Left lobe of liver (tissue), 2 donors: ENCODE results near the gene KRTAP10-10. TPM values are rescaled to one million over a fixed set of nuclear protein-coding genes. Genes with fewer than 3 reads are reported as not detected.
"Not testable (repeated sequence)": the region's sequence is repeated elsewhere in the genome, so short reads cannot be mapped to it uniquely, and the experiment has no call there.

Experiments
- ATAC-seq: fragments of 200-7000 bp; cut with Tn5 transposase; one replicate; pipeline ENCODE4 v1.9.1; 2020; ENCODE audit warnings: mild to moderate bottlenecking, moderate library complexity
- DNase-seq: peaks from one replicate; pipeline ENCODE4 v3.0.0-alpha.2; 2020; ENCODE audit warnings: low spot score
- total RNA-seq: library from RNA; stranded (reverse); gene quantifications from one replicate; pipeline ENCODE4 v1.2.1, GENCODE V29; 2021
- donor health status: DM: no; HTN: no; CAD: no; lungs with moderate emphysema.
- donor health status: DM: no; HTN: yes; CAD: no.

The KRTAP10-10 gene
- total RNA-seq, 1 donor from 2014 or later = not detected

DNA sequence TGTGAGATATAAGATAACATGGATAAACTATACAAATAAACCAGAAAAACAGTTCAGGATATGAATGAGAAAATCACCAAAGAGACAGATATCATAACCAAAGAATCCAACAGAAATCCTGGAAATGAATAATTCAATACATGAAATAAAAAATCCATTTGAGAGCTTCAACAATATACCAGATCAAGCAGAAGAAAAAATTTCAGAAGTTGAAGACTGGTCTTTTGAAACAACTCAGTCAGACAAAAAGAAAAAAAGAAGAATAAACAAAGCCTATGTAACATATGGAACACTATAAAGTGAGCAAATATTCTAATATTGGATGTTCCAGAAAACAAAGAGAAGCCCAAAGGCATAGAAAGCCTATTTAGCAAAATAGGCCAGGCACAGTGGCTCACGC, 34.8 kb downstream of the KRTAP10-10 start:
- DNase-seq (no peak), ATAC-seq (no peak)

DNA sequence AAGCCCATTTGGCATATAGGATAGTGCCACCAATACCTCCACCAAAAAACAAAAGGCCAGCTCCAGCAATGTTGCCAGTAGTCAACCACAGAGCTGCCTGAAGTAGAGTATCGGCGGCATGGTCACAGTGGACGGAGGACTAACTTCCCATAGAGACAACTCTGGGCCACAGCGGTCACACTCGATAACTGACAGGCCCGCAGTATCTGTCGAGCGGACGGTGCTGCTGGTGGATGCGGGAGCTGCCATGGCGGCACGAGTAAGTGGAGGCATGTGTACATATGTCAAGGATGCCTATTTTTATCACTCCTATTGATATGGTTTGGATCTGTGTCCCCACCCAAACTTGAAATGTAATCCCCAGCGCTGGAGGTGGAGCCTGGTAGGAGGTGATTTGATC, 40.7 kb downstream of the KRTAP10-10 start:
- DNase-seq = no peak
- ATAC-seq = no peak

DNA sequence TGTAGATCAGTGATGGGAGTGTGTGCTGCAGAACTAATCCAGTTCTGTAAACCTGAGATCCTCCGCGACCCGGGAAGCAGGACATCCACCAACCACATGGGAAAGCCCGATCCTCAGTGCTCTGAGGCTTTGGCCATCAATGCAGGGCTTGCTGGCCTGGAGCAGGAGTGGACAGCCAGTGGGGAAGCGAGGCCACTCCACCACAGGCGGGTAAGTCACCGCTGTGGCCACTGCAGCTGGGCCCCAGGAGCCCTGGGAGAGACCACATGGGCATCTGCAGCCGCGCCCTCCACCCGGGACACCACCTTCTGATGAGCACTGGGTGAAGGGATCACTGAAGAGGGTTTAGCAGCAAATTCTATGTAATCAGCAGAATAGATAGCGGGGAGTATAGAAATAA, 44.0 kb downstream of the KRTAP10-10 start:
- ATAC-seq (no peak), DNase-seq (no peak)

DNA sequence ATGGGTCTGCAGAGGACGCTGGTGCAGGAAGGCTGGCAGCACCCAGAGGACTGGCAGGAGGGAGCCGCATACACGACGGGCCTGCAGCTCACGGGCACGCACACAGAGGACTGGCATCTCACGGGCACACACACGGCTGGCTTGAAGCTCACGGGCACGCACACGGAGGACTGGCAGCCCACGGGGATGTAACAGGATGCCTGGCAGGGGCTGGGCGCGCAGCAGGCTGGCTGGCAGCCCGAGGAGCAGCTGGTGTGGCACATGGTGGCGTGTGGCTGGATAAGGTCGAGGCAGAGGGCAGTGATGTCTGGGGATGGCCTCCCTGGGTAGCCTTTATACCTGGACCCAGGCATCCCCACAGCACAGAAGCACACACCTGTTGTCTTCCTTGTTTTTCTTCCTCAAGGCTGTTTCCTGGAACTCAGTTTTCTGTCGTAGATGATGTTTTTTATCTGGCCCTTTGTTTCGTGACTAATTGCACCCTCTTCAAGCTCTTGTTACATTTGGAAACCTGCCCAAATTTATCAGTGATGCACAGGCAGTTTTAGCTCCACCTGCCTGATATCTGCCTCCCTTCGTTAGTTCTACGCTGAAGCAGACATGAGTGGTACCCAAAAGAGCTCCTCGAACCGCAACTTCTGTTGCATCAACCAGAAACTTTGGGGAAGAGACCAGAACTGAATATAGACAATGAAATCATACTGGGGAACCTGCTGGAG, 44.9 kb downstream of the KRTAP10-10 start, which contains the start of gene KRTAP12-1:
Gene KRTAP12-1, minus strand, starts transcription at position 303 of the 719 bp plus-strand sequence. Its CDS starts 40 bp downstream, at position 263.
- ATAC-seq (no peak), DNase-seq (no peak)

DNA sequence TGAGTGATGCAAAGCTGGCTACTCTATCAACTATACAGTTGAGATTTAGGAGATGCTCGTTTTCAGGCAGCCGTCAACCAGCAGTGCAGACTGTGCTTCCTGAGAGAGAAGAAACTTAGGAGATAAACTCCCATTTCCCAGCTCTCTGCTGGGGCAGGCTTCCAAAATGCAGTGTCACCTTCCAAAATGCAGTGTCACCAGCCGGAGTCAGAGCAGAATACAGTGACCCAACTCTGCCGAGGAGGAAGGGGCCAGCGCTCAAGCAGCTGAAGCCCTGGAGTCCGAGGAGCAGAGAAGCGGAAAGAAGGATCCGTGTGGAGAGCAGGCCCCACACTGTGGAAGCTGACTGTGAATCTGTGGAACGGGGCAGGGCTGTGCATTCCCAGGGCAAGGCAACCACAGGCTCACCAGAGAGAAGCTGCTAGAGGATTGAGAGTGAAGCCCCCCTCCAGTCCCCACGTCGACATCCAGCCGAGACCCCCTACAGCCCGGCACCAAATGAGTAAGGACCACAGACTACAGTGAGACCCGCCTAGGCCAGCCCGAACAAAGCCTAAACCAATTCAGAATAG, 45.5 kb downstream of the KRTAP10-10 start:
- ATAC-seq = no peak

DNA sequence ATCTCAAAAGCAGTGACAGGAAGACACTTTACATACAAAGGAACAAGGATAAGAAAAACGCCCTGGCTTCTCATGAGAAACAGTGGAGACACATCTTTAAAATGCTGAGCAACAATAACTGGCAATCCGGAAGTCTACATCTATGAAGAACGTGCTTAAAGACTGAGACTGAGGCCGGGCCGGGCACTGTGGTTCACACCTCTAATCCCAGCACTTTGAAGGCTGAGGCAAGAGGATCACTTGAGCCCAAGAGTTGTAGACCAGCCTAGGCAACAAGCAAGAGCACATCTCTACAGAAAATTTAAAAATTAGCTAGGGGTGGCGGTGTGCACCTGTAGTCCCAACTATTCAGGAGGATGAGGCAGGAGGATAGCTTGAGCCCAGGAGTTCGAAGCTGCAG, 46.9 kb downstream of the KRTAP10-10 start:
- no peak for DNase-seq
- no peak for ATAC-seq

More for the DNA sequence above, 45.5 kb downstream of the KRTAP10-10 start:
- DNase-seq = no peak

DNA sequence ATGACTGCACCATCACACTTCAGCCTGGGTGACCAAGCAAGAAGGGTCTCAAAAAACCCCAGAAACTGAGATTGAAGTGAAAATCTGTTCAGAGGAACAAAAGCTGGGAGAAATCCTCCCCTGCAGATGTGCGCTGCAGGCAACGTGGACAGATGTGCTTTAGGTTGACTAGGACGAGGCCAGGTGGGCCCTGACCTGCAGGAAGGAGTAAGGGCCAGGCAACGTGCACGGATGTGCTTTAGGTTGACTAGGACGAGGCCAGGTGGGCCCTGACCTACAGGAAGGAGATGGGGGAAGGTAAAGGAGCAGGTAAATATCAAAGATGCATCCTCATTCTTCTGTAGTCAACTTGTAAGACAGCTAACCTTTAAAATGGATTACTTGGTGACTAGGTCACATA, 47.3 kb downstream of the KRTAP10-10 start:
- no peak for ATAC-seq
- DNase-seq = no peak

DNA sequence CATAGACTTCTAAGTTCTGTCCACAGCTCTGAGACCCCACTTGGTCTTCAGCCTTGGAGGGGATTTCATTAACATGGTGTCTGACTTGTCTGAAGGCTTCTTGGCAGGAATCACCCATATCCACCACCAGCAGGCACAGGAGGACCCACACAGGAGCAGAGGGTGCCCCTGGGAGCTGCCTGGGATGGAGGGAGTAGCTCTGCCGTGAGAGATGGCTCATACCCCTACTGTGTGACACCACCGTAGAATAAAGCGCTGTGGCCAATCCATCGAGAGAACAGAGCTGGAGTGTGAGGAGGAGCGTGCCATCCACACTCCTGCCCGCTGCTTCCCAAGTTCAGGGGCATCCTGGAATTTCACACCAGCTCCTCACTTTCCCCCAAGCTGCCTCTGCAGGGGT, 47.9 kb downstream of the KRTAP10-10 start:
- DNase-seq, ATAC-seq: not testable (repeated sequence)

DNA sequence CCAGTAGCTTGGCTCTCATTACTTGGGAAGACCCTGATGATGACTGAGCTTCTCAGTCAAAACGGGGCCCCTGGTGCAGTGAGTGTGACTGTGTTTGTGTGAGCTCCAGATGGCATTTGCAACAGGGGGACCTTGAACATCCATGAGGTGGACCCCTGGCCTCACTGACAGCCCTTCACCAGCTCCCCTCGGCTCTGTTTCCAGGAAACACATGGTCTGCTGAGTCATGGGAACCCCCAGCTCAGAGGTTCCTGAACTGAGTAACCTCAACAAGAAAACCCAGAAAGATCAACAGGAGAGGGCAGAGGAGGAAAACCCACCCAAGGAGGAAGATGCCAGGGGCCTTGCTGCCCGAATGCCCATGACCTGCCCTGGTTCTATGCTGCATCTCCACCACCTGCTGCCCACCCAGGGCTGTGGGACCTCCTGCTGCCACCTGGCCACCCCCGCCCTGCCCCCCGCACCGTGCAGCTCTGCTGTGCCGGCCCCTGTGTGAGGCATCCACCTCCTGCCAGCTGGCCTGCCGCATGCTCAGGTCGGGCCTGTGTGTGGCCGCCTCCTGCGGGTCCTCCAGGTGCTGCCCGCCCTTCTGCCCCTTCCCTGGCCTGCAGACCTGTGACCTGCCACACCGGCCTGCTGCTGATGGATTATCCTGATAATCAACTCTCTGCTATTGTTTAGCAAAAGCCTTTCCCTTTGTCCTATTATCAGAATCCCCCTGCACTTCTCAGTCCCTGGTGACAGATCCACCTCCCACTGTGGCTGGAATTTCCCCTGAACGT, 49.0 kb downstream of the KRTAP10-10 start:
- DNase-seq = no peak
- no peak for ATAC-seq

DNA sequence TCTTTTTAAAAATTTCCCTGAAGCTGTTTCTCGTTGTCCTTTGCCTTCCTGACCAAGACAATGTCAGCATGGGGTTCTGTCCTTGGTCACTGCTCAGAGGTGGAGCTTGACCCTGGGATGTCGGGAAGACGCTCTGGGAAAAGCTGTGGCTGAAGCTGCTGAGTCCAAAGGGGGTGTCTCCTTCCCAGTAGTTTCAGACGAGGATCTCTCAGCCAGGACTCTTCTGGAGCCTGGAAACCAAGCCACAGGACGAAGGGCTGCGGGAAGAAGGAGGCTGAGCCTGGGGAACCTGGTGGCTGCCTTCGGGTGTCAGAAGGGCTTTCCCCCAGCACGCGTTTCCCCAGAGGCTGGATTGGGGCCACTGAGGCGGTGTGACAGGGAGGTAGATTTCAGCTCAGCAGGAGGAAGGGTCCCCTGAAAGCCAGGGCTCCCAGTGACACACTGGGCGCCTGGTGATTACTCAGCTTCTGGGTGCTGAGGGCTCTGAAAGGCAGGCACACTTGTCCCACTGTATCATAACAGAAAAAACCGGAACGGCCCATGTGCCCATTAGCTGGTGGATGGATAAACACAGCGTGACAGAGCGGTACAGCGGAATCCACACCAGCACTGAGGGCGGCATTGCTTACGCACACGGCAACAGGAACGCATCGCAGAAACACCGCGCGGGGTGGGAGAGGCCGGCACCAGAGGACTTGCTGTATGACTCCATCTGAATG, 49.8 kb downstream of the KRTAP10-10 start:
- DNase-seq (no peak), ATAC-seq (no peak)

DNA sequence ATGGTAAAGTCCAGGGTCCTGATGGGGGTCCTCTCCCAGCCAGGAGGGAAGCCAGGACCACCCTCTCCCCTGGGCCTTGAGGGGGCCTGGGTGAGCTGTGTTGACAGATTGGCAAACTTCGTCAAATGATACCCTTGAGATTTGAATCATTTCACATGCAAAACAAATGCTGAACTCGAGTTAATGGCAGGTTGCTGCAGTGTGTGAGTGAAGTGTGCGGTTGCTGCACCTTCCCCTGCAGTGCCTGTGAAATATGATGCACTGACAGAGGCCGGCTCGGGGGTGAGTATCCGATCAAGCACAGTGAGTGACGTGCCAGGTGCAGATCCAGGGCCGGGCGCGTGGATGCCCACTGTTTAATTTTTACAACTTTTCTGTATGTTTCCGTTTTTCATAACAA, 50.5 kb downstream of the KRTAP10-10 start:
- ATAC-seq = no peak
- DNase-seq = no peak

Other genes with a start within 250 kb of the KRTAP10-10 start
- gene LRRC3, start 181.8 kb upstream of the KRTAP10-10 start, total RNA-seq = 22.0 TPM
- not detected for gene KRTAP10-1, start 97.2 kb upstream of the KRTAP10-10 start, total RNA-seq
- not detected for gene KRTAP10-2, start 85.9 kb upstream of the KRTAP10-10 start, total RNA-seq
- not detected for gene KRTAP10-3, start 78.6 kb upstream of the KRTAP10-10 start, total RNA-seq
- gene KRTAP10-4, start 63.6 kb upstream of the KRTAP10-10 start, total RNA-seq = not detected
- not detected for gene KRTAP10-5, start 56.8 kb upstream of the KRTAP10-10 start, total RNA-seq
- not detected for gene KRTAP10-6, start 44.9 kb upstream of the KRTAP10-10 start, total RNA-seq
- not detected for gene KRTAP10-7, start 36.8 kb upstream of the KRTAP10-10 start, total RNA-seq
- not detected for gene KRTAP10-8, start 25.3 kb upstream of the KRTAP10-10 start, total RNA-seq
- not detected for gene KRTAP10-9, start 10.3 kb upstream of the KRTAP10-10 start, total RNA-seq
- gene KRTAP10-11, start 9.1 kb downstream of the KRTAP10-10 start, total RNA-seq = not detected
- not detected for gene KRTAP12-4, start 17.3 kb downstream of the KRTAP10-10 start, total RNA-seq
- not detected for gene KRTAP12-3, start 20.6 kb downstream of the KRTAP10-10 start, total RNA-seq
- not detected for gene KRTAP12-2, start 29.6 kb downstream of the KRTAP10-10 start, total RNA-seq
- gene KRTAP12-1, start 44.8 kb downstream of the KRTAP10-10 start, total RNA-seq = not detected
- gene KRTAP10-12, start 59.8 kb downstream of the KRTAP10-10 start, total RNA-seq = not detected
- not detected for gene TSPEAR, start 74.2 kb downstream of the KRTAP10-10 start, total RNA-seq
- 43.4 TPM for gene UBE2G2, start 164.5 kb downstream of the KRTAP10-10 start, total RNA-seq
- gene SUMO3, start 180.7 kb downstream of the KRTAP10-10 start, total RNA-seq = 32.2 TPM
- gene PTTG1IP, start 236.3 kb downstream of the KRTAP10-10 start, total RNA-seq = 73.9 TPM